MM.1S (cell line): ENCODE results near the gene PRTG.

Source experiments
- EZH2 ChIP-seq: fragments of 300-600 bp; sonication (generic); optimal IDR thresholded peaks from 2 replicates; pipeline ENCODE3; 2017; ENCODE audit warnings: low read depth, mild to moderate bottlenecking, antibody characterized with exemption, low read length, mixed read lengths
- EZH2phosphoT487 ChIP-seq: fragments of 300-600 bp; sonication (generic); IDR thresholded peaks from 2 replicates; pipeline ENCODE4 v1.6.1; 2018; ENCODE audit warnings: antibody characterized with exemption, low read length
- TF ChIP-seq, protein P1 (sequence below): fragments of 300-600 bp; sonication (generic); IDR thresholded peaks from 2 replicates; pipeline ENCODE4 v1.5.1; 2016; ENCODE audit warnings: antibody characterized with exemption, low read length, mixed read lengths

DNA sequence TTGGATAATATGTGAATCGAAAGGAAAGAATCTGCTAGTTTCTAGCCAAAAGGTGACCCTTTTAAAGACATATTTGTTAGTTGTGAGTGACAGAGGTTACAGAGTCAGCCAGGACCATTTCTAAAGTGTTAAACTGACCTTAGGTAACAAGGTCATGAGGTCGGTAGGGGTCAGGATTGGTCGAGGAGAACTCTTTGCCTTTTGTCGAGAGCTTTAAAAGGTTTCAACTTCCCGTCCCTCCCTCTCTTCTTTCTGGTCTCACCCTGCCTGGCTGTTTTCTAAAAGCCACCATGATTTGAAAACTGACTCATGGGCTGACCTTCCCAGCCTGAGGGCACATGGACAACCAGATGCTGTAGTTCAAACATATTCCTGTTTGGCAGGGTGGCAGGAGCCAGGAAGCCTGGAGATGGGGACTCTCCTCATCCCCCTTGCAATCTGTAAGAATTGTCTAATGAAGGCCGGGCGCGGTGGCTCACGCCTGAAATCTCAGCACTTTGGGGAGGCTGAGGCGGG is 25.8 kb upstream of the PRTG start:
- no peak for TF ChIP-seq EZH2
- TF ChIP-seq, protein P1, sequence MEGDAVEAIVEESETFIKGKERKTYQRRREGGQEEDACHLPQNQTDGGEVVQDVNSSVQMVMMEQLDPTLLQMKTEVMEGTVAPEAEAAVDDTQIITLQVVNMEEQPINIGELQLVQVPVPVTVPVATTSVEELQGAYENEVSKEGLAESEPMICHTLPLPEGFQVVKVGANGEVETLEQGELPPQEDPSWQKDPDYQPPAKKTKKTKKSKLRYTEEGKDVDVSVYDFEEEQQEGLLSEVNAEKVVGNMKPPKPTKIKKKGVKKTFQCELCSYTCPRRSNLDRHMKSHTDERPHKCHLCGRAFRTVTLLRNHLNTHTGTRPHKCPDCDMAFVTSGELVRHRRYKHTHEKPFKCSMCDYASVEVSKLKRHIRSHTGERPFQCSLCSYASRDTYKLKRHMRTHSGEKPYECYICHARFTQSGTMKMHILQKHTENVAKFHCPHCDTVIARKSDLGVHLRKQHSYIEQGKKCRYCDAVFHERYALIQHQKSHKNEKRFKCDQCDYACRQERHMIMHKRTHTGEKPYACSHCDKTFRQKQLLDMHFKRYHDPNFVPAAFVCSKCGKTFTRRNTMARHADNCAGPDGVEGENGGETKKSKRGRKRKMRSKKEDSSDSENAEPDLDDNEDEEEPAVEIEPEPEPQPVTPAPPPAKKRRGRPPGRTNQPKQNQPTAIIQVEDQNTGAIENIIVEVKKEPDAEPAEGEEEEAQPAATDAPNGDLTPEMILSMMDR, result no peak
- no peak for TF ChIP-seq EZH2phosphoT487
